ENCODE results near the gene ACBD7. TPM values are rescaled to one million over a fixed set of nuclear protein-coding genes. Genes with fewer than 3 reads are reported as not detected.

The ACBD7 gene
- total RNA-seq, 4 donors from 2014 or later: 0.23 to 0.38 TPM; not detected in 2

GRCh38 chr10:15099886-15100285 lies 11.3 kb upstream of the ACBD7 start:
- intact Hi-C loops (cut with DNase I; ENCODE audit: low total_unique reads): loop anchor here (10.0 kb wide), 2 partner anchors 225 to 605 kb away; partner anchors contain the start of gene SUV39H2
- no peak for DNase-seq (ENCODE audit: low spot score in 2 of 2)
- WGBS, 2 donors: 80 to 90% methylated on average over 4 of the region's 4 CpGs
- TF ChIP-seq CTCF (IDR thresholded peaks at IDR 0.05) (no peak), POLR2A (IDR thresholded peaks at IDR 0.05) (no peak)
- H3K4me3 ChIP-seq (ENCODE audit: low read depth, poor library complexity, severe bottlenecking): no peak overlapping the region

GRCh38 chr10:15097011-15097812 lies 8.6 kb upstream of the ACBD7 start, which contains the start of gene RPP38:
TSS of gene RPP38 (plus strand) at chr10:15097355. CDS start at chr10:15103315, 5,960 bp downstream.
- DNase-seq (ENCODE audit: low spot score in 2 of 2): peak; percentile 93 to 99
- 0 to 1% methylated on average over 17 to 77 of the region's 84 CpGs for WGBS, 2 donors
- intact Hi-C loops (cut with DNase I; ENCODE audit: low total_unique reads): loop anchor here (10.0 kb wide), 1 partner anchor 222 kb away; the partner anchor contains the start of gene SUV39H2
- peak within 1 kb of the TSS; percentile 84 for H3K4me3 ChIP-seq (ENCODE audit: low read depth, poor library complexity, severe bottlenecking)
- TF ChIP-seq CTCF (IDR thresholded peaks at IDR 0.05) (no peak), POLR2A (IDR thresholded peaks at IDR 0.05) (no peak)

- H3K4me3 ChIP-seq (ENCODE audit: low read depth, poor library complexity, severe bottlenecking): peak overlapping the region; percentile 84
Observed at GRCh38 chr10:15096661-15097010, 8.1 kb upstream of the ACBD7 start.

GRCh38 chr10:15092855-15093408 lies 4.4 kb upstream of the ACBD7 start:
- TF ChIP-seq CTCF (IDR thresholded peaks at IDR 0.05) (no peak), POLR2A (IDR thresholded peaks at IDR 0.05) (no peak)
- H3K4me3 ChIP-seq (ENCODE audit: low read depth, poor library complexity, severe bottlenecking): no peak overlapping the region
- intact Hi-C loops (cut with DNase I; ENCODE audit: low total_unique reads): loop anchor here (10.0 kb wide), 1 partner anchor 218 kb away; the partner anchor contains the start of gene SUV39H2
- DNase-seq (ENCODE audit: low spot score in 2 of 2): peak in 1 of 2 donors; percentile 46
- 87 to 90% methylated on average over 16 of the region's 16 CpGs for WGBS, 2 donors

More at GRCh38 chr10:15096661-15097010, 8.1 kb upstream of the ACBD7 start:
- no peak for DNase-seq (ENCODE audit: low spot score in 2 of 2)
- WGBS, 2 donors: 1 to 2% methylated on average over 11 of the region's 11 CpGs
- TF ChIP-seq POLR2A (IDR thresholded peaks at IDR 0.05) (no peak), CTCF (IDR thresholded peaks at IDR 0.05) (no peak)
- intact Hi-C loops (cut with DNase I; ENCODE audit: low total_unique reads): loop anchor here (10.0 kb wide), 1 partner anchor 222 kb away; the partner anchor contains the start of gene SUV39H2

- TF ChIP-seq CTCF (IDR thresholded peaks at IDR 0.05): no peak
- no peak for TF ChIP-seq POLR2A (IDR thresholded peaks at IDR 0.05)
- peak in 1 of 2 donors; percentile 43 for DNase-seq (ENCODE audit: low spot score in 2 of 2)
- WGBS, 2 donors: 83 to 87% methylated on average over 5 of the region's 5 CpGs
- H3K4me3 ChIP-seq (ENCODE audit: low read depth, poor library complexity, severe bottlenecking): no peak overlapping the region
- intact Hi-C loops (cut with DNase I; ENCODE audit: low total_unique reads): loop anchor here (10.0 kb wide), 1 partner anchor 217 kb away; the partner anchor contains the start of gene SUV39H2
Observed at GRCh38 chr10:15091418-15091817, 2.8 kb upstream of the ACBD7 start.
